CD4-positive, alpha-beta T cell treated with Interleukin-6 at 100 ng/mL for 8 hours (primary cell): ENCODE measurements around the gene CTNND1.

Source experiments
- DNase-seq: peaks from one replicate; pipeline ENCODE4 v3.0.0-alpha.2; 2020; ENCODE audit warnings: mixed read lengths, low spot score

The CTNND1 gene

DNA sequence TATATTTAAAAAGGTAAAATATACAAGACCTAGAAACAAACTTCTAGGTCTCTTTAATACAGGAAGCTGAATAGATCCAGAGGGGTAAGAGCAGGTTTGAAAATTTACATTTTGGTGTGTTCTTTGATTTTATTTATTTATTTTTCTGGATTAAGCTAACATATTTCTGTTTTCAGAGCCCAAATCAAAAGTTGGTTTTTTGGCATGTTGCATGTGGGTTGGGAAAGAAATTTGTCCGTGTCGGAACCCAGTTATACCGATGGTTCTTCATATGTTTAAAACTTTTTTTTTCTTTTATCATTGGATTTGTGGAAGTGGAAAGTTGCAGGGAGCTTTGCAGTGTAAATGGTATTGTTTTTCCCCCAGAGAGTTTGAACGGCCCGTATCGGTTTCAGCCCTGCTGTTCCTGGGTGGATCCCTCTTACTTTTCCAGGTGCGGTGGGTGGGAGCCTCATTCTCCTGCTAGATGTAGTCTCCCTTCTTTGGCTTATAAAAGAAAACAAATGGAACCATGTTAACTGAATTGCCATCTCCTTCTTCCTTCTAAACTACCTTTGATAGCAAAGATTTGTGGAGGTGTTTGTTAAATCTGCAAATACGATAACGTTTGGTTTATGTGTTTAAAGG is 746 bp downstream of the CTNND1 start:
- DNase-seq, result no peak

DNA sequence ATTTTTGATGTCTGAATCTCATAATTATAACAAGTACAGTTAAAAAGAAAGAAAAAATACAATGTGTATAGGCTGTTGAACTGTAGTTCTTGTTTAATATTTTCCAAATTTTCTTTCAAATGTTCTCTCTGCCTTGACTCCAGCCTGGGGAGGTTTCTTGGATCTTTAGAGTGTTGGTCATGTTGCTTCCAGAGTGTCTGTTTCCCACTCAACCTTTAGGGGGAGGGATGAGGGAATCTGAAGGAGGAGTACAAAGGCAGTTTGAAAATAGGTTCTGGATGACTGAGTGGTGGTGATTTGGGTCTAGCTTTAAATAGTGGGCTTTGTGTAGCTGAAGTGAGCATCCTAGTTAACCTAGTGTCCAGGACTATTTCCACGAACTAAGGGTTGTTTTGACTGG is 2.0 kb downstream of the CTNND1 start:
- DNase-seq, result no peak

DNA sequence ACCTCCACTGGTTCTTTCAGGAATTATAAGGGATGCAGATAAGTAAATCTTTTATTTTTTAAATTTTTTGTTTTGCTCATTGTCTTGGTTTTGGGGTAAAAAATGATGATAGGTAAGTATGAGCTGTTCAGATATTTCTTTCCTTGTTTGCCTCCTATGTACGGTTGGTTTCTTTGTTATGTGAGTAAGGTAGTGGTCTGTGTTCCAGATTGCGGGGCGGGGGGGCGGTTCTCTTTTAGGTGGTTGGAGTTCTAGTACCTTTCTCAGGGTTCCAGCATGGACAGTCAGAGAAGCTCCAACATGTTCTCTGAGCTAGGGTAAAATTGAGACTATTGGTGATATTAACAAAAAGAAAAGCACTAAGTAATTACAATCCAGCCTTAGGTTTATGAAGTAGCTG is 2.4 kb downstream of the CTNND1 start:
- no peak for DNase-seq

DNA sequence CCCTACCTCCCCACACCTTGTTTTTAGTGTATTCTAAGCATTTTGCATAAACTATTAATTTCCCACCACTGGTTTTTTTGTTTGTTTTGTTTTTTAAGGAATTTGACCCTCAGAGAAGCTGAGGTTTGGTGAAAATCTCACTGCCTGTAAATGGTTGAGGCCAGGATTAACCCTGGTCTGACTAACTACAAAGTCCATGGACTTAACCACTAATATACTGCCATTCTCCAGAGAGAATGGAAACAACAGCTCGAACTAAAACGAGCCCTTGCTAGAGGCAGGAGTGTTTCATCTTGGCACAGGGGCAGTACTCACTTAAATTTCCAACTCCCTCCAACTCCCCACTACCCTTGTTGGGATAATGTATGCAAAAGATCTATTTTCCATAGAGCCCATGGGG is 3.0 kb downstream of the CTNND1 start:
- no peak for DNase-seq

DNA sequence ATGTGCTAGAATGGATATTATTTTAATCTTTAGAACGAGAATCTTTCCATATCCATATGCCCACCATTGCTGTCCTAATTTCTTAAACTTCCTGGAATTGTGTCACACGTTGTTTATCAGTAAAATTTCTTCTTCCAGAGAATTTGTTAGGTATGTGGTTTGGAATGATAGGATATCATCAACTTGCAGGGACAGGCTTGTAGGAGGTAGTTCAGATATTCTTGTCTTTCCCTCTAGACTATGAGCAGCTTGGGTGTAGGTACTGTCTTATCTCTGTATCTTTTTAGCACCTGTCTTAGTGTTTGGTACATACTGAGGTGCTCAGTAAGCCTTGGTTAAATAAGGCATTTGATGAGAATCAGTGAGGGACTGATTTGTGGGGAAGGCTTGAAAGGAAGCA is 3.4 kb downstream of the CTNND1 start:
- DNase-seq, result no peak

DNA sequence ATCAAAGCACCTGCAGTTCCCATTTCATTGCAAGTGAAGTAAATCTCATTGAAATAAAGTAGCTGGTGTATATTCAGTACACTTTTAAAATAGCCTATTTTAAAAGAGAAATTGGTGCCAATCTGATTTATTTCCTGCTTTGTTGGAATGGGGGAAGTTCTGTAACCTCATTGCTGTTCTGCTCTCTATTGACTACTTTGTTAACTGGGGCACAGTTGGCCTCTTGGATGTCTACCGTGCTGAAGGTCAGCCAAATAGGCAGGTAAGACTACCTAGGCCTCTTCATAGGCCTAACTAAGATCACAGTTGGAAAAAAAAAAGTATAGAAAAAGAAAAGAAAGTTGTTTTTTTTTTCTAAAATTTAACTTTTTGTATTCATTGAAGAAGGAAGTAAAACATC is 9.2 kb downstream of the CTNND1 start:
- no peak for DNase-seq

DNA sequence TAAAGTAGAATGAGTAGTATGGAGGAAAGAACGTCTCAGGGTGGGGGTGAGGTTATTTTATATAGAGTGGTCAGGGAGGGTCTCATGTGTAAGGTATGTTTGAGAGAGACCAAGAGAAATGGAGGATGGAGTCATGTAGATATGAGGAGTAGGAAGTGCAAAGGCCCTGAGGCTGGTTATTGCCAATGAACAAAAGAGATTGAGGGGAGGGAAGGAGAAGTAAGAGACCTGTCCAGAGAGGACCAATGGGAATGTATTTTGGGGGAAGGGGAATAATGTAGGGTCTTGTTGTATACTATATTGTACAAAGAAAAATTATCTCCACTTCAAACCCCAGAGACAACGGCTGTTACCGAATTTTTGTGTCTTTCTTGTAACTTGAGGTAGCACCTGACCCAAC is 9.8 kb downstream of the CTNND1 start:
- DNase-seq, result no peak

DNA sequence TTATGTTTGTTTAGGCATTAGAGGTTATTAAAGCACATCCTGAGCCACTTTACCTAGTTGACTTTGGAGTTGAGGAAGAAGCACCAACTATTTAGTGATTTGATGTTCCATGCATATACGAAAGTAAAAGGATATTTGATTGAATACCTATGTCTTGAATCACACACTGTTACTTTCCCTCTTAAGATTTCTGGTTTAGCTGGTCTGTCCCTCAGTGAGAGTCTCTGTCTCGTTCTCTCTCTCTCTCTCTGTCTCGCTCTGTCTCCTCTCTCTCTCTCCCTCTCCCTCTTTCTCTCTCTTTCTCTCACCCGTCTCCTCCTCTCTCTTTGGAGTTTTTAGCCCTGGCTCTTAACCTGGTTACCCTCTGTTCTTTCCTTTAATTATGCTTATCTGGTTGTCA is 11.0 kb downstream of the CTNND1 start:
- DNase-seq, result no peak

DNA sequence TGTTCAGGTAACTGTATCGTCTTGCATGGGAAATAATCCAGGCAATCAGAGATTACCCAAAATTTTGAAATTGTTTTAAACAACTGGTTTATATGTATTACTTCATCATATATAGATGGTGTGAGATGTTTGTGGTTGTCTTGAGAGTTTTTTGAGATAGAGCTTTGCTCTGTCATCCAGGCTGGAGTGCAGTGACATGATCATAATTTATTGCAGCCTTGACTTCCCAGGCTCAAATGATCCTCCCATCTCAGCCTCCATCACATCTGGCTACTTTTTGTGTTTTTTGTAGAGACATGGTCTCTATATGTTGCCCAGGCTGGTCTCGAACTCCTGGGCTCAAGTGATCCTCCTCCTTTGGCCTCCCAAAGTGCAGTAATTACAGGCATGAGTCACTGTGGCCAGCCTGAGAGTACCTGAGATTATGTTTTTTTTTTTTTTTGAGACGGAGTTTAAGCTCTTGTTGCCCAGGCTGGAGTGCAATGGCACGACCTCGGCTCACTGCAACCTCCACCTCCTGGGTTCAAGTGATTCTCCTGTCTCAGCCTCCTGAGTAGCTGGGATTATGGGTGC is 11.5 kb downstream of the CTNND1 start:
- DNase-seq, result no peak

DNA sequence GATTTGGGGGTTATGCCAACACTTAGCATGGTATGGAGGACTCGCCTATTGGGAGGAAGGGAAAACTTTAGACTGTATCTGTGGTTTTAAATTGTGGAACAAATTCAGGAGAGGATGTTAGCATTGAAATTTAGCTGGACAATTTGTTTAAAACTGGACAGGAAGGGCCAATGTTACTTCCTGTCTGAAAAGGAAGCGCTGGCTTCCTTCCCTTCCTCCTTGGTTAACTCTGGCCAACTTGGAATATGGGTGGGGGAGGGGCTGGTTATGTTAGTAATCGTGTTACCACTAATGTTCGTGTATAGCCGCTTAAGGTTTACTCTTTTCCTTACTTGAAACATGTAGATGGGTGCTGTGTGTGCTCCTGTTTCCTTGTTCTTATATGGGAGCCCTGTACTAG is 13.9 kb downstream of the CTNND1 start:
- no peak for DNase-seq

DNA sequence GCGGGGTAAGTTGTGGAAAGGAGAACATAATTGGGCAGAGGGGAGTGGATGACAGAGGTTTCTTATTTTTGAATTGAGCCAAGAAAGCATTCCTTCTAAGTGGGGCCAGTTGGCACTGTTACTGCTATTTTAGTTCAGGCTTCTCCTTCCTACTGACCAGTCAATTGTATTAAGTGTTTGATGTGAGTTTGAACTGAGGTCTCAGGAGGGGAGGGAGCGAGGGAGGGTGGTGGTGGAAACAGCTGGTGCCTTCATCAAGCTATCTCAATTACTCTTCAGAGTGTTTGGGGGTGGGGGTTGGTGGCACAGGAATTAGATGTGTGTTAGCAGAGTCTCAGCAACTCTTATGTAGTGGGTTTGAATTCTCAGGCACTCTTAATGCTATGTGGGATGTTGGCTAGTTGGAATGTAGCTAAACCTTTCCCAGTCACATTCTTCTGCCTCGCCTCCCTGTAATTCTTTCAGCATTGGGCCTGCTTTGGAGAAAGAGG is 14.5 kb downstream of the CTNND1 start:
- DNase-seq, result no peak

DNA sequence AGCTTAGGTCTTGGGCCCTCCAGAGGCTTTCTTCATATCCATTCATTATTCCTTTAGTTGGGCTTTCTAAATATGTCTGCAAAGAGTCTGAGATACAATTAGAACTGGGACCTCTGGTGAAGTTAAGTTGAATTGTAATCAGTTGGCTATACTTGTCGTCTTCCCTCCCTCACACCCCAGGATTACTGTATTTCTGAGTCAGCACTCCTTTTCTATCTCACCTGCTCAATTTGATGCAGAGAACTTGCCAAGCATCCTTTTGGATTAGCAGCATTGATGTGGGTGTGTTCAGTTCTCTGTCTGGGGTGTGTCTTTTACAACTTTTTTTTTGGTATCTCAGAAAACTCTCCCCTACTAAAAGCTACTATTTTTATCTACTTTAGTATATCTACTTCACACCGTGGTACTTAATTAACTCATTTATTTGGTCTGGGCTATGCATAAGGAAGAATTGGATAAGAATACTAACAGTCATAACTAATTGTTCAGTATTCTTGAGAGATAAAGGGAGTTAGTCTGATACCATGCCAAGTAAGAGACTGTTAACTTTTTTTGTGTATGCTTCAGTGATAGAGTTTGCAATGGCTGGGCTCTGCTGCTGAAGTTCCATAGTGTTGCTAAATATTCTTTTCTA is 15.1 kb downstream of the CTNND1 start:
- no peak for DNase-seq

DNA sequence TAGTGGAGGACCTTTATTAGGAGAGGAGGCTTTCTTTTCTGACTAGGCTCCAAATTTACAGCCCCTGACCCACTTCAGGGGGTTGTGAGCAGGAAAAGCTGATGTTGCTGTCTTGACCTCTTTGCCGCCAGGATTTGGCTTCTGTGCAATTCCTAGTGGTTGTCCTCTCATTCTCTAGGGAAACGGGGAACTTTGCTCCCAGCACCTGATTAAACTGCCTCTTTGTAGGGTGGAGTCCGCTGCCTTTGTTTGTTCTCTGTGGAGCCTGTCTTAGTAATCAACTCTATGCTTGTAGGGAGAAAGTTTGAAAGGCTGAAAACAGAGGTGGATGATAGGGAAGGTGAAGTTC is 16.3 kb downstream of the CTNND1 start:
- no peak for DNase-seq

DNA sequence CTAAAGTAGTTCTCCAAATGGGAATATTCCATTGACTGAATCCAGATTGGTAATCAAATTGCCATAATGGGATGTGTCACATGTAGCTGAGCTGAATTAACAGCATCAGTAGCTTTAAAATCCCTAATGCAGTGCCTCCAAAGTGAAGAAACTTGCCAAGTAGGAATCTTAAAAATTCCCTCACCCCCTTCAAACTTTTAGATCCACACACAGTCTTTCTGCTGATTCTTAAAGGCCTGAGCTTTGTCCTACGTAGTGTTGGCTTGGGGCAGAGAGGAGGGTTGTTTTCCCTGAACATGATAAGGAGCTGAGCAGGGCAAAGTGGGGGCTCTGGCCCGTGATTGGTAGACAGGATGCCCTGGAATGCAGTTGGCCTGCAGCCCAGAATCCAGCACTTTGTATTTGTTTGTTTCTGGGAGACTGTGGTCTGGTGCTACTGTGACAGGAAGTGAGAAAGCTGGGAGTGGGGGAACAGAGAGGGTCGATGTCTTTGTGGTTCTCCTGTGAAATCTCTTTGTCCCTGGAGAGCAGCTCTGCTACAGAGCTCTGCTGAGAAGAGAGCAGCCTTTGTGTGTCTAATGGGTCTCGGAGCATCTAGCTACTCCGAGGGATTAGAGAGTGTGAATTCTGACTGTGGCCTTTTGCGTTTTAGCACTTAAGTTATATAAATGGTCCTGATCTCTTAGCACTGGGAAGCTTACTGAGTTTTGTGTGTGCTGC is 16.9 kb downstream of the CTNND1 start:
- DNase-seq, result no peak

DNA sequence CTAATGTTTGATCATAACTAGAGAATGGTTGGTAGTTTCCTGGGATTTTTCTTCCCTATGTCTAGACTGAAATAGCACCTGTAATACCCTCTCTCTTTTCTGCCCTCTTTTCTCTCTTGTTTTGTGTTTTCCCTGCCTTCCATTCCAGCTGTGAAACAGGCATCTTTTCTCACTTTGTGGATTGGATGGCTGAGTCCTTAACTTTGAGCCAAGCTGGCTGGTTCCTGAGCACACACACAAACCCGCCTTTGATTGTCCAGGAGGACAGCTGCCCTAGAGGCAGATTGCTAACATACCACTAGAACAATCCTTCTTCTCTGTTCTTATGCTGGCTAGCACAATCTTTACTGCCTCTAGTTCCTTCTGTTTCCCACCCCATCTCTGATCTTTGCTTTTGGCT is 17.7 kb downstream of the CTNND1 start:
- DNase-seq, result no peak

DNA sequence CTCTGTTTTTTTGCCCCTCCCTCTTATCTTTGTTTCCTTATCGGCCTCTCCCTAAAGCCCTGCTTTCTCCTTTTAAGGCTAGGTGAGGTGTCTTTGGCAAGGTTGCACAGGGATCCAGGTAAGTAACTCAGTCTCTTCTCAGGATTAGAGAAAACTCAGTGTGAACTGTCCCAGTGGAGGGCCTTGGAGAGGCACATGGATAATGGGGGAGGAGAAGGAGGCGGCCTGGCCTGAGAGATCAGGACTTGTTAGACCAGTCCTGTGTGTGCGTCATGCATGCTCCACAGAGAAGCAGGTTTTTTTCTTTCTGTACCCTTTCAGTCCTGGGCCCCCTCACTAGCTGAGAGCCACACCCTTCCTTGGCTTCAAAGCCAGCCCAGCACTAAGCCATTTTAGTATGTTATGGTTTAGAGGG is 19.9 kb downstream of the CTNND1 start:
- DNase-seq, result no peak

DNA sequence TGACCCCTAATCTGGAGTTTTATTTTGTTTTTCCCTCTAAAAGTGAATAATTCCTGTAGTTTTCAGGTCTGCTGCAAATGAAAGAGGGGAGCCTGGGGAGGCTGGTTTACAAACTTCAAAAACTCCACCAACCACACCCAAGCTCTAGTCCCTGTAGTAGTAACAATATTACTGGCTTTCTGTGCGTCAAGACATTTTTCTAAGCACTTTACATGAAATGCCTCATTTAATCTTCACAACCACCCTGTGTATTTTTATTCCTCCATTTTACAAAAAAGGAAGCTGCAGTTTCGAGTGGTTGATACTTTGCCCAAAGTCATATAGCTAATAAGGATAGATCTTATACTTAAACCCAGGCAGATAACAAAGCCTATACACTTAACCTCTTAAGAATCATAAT is 23.5 kb downstream of the CTNND1 start:
- no peak for DNase-seq

DNA sequence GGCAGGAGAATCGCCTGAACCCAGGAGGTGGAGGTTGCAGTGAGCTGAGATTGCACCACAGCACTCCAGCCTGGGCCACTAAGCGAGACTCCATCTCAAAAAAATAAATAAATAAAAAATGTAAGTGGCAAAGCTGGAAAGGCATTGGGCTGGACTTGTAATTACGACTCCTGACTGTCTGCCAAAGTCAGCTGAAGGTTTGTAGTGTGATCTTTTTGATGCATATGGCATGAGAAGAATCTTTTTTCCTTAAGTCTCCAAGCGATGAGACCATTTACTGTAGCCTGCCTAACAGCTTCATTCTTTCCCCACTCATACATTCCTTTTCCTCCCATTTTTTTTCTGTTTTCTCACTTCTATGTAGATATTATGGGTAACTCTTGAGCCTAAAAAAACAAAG is 24.8 kb downstream of the CTNND1 start:
- no peak for DNase-seq

DNA sequence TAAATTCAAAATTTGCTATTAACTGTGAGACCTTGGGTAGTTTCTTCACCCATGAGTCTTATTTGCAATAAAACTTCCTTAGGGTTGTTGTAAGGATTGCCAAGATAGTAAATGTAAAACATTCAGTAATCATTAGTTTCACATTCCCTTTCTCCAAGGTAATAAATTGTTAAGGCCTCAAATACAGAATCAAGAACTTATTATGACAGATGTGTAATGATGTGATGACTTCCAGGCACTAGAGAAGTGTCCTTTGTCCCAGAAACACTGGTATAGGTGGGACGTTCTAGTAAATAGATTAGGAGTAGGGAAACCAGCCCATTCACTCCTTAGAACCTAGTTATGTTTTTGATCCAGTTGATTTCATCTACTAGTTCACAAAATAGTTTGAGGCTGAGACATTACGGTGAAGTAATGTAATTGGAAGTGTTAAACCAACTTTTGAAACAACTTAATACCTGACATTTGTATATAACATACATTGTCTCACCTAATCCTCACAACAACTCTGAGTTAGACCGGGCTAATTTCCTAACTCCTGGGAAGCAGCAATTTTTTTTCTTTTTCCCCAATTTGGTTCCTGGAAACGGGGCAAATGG is 25.5 kb downstream of the CTNND1 start:
- DNase-seq, result no peak

DNA sequence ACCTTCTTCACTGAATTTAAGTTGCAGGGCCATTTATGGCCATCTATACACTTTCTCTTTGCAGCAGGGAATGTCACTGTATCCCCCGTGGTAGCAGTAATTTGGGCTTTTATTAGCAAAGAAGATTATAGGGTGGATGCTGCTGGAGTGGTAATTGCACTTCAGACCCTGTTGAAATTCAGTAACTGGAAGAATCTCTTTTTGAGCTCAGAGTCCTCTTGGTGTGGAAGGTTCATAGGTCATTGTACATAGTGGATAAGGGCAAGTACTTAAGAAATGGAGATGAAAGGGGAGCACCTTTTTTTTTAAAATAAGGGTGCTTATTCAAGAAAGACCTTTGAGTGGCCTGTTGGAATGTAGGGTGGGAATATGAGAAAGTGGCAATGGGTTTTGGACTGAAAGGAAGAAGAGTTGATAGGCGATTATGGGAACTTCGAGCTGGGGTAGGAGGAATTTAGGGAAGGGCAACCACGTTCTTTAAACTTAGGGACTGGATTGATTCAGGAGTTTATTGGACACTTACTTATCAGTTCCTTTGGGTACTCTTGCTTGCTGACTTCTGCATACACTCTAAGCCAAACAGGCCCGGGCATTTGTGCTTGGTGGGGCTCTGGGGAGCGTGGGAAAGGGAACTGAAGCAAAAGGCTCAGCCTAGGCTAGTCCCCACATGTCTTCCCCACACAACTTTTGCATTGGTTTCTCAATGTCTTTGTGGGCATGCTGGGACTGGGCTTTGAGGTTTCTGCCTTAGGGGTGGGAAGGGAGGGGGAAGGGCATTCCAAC is 26.5 kb downstream of the CTNND1 start:
- no peak for DNase-seq

DNA sequence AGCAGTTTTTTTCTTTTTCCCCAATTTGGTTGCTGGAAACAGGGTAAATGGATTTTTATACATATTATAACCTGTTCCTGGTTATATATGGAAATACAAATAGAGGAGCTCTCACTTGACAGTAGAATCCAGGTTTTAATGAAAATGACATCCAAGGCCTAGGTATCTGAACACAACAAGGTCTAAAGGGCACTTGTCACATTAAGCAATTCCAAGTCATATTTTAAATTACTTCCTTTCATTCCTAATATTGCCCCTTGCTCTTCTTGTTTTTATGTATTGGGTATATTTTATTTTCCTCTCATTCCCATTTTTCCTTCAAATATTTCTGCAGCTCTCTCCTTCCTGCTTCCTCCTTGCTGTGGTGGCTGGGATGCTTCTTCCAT is 27.1 kb downstream of the CTNND1 start:
- no peak for DNase-seq
